Measurements from ENCODE around the gene CDKN2B.
A peak's percentile ranks its signal among the peaks of the same experiment; 100 is the strongest.
"Not testable (repeated sequence)": the region's sequence is repeated elsewhere in the genome, so short reads cannot be mapped to it uniquely, and the experiment has no call there.

CDKN2B gene

DNA sequence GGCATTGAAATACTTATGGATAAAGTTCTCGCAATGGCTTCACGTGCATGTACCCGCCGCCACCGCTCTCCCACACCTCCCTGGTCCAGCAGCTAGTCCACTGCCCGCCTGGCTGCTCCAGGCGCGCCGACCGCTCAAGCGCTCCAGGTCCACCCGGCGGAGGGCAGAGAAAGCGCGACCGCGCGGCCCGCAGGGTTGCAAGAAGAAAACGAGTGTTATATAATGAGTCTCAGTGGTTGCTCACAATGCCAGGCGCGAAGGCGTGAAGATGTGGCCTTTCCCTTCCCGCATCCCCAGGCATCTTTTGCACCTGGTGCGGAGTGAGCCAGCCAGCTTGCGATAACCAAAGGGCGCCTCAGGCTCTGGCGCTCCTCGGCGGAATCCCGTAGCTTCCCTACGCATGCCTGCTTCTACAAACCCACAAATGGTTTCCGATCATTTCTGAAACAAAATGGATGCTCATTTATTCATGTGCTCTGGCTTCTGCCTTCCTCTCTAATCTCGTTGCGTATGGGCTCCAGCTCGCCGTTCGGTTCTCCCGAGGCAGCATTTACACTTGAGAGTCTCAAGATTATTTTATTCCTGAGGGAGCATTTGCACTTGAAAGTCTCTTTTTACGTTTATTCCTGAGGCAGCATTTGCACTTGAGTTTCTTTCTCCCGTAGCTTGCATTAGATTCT is 40.6 kb downstream of the CDKN2B start:
- H3K4me1 ChIP-seq (ENCODE audit: control insufficient read depth, insufficient read depth, low read length, unreplicated experiment), result peaks cover 17% of the 10 kb centered on the region
- H3K27me3 ChIP-seq (ENCODE audit: insufficient read depth, low read length), result no peaks in the 10 kb centered on the region
- H3K36me3 ChIP-seq (ENCODE audit: insufficient read depth, low read length), result peaks cover 42% of the 10 kb centered on the region

DNA sequence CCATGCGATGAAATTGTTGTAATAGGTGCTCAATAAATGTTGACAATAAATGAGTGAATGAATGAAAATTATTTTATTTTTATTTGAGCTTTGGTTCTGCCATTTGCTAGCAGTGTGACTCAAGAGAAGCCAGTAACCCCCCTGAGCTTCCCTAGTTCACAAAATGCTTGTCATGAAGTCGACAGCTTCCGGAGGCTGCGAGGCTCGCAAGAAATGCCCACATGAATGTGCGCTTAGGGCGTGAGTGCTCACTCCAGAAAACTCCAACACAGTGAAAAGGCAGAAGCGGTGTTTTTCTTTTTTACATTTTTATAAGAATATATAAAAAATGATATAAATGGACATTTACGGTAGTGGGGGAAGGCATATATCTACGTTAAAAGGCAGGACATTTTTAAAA is 41.4 kb downstream of the CDKN2B start:
- no peak overlapping the region for H3K27ac ChIP-seq (ENCODE audit: low read depth, low read length)
- peaks cover 42% of the 10 kb centered on the region for H3K36me3 ChIP-seq (ENCODE audit: insufficient read depth, low read length)
- H3K4me1 ChIP-seq (ENCODE audit: control insufficient read depth, insufficient read depth, low read length, unreplicated experiment), result peaks cover 17% of the 10 kb centered on the region

More for the DNA sequence above, 40.6 kb downstream of the CDKN2B start:
- Histone ChIP-seq H3K4me3 (ENCODE audit: low read depth, low read length) (no peak overlapping the region), H3K27ac (ENCODE audit: low read depth, low read length) (no peak overlapping the region), H3K79me2 (ENCODE audit: control insufficient read depth, insufficient read depth, low read length, unreplicated experiment) (peaks cover 40% of the 10 kb centered on the region), H2AFZ (ENCODE audit: low read length, unreplicated experiment) (no peak overlapping the region)

GRCh38 chr9:21967169-21967568 is 41.9 kb downstream of the CDKN2B start:
- Histone ChIP-seq H2AFZ (ENCODE audit: low read length, unreplicated experiment) (no peak overlapping the region), H3K36me3 (ENCODE audit: insufficient read depth, low read length) (peaks cover 42% of the 10 kb centered on the region), H3K27ac (ENCODE audit: low read depth, low read length) (no peak overlapping the region), H3K4me3 (ENCODE audit: low read depth, low read length) (no peak overlapping the region), H3K27me3 (ENCODE audit: insufficient read depth, low read length) (no peaks in the 10 kb centered on the region), H3K4me1 (ENCODE audit: control insufficient read depth, insufficient read depth, low read length, unreplicated experiment) (peaks cover 12% of the 10 kb centered on the region), H3K79me2 (ENCODE audit: control insufficient read depth, insufficient read depth, low read length, unreplicated experiment) (peaks cover 27% of the 10 kb centered on the region)

More for the DNA sequence above, 41.4 kb downstream of the CDKN2B start:
- no peak overlapping the region for H3K4me3 ChIP-seq (ENCODE audit: low read depth, low read length)
- no peak overlapping the region for H2AFZ ChIP-seq (ENCODE audit: low read length, unreplicated experiment)
- H3K79me2 ChIP-seq (ENCODE audit: control insufficient read depth, insufficient read depth, low read length, unreplicated experiment), result peaks cover 32% of the 10 kb centered on the region
- no peaks in the 10 kb centered on the region for H3K27me3 ChIP-seq (ENCODE audit: insufficient read depth, low read length)

DNA sequence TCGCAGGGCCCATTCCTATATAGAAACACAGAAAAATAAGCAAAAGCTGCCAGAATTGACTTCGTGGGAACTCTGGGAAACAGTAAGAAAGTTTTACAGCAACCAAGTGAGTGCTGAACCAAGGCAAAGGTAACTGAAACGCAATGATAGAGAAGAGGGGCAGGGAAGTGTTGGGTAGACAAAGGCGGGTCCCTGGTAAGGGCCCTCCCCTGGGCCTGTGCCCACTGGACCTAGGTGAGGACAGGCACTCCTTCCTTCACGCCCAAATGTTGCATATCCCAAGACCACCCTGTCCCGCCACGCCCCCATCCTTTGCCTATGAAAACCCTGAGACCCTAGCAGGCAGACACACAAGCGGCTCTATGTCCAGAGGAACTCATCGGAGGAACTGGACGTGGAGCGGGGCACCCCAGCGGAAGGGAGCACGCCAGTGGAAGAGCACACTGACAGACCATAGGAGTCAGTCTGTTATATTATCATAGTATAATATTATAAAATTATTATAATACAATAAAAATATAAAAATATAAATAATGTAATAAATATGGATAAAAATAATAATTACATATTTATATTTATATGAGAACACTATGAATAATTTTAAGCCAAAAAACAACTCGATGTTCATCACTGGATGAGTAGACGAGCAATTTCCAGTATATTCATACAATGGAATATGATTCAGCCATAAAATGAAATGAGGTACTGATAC is 42.8 kb downstream of the CDKN2B start:
- H3K79me2 ChIP-seq (ENCODE audit: control insufficient read depth, insufficient read depth, low read length, unreplicated experiment), result peaks cover 18% of the 10 kb centered on the region
- H3K4me1 ChIP-seq (ENCODE audit: control insufficient read depth, insufficient read depth, low read length, unreplicated experiment), result peaks cover 6% of the 10 kb centered on the region
- peak overlapping the region; percentile 61; the same call in 1 of the 2 replicates for H3K4me3 ChIP-seq (ENCODE audit: low read depth, low read length)
- no peaks in the 10 kb centered on the region for H3K27me3 ChIP-seq (ENCODE audit: insufficient read depth, low read length)
- no peak overlapping the region for H2AFZ ChIP-seq (ENCODE audit: low read length, unreplicated experiment)
- H3K27ac ChIP-seq (ENCODE audit: low read depth, low read length), result peak overlapping the region; percentile 5; the same call in 1 of the 2 replicates
- peaks cover 42% of the 10 kb centered on the region for H3K36me3 ChIP-seq (ENCODE audit: insufficient read depth, low read length)

- Histone ChIP-seq H3K36me3 (ENCODE audit: insufficient read depth, low read length) (peaks cover 37% of the 10 kb centered on the region), H3K27me3 (ENCODE audit: insufficient read depth, low read length) (no peaks in the 10 kb centered on the region), H3K4me1 (ENCODE audit: control insufficient read depth, insufficient read depth, low read length, unreplicated experiment) (peaks cover 6% of the 10 kb centered on the region), H3K4me3 (ENCODE audit: low read depth, low read length) (peak overlapping the region; percentile 61), H2AFZ (ENCODE audit: low read length, unreplicated experiment) (peak overlapping the region; percentile 79), H3K79me2 (ENCODE audit: control insufficient read depth, insufficient read depth, low read length, unreplicated experiment) (peaks cover 10% of the 10 kb centered on the region), H3K27ac (ENCODE audit: low read depth, low read length) (no peak overlapping the region)
Measured at GRCh38 chr9:21965401-21965951, 43.6 kb downstream of the CDKN2B start.

DNA sequence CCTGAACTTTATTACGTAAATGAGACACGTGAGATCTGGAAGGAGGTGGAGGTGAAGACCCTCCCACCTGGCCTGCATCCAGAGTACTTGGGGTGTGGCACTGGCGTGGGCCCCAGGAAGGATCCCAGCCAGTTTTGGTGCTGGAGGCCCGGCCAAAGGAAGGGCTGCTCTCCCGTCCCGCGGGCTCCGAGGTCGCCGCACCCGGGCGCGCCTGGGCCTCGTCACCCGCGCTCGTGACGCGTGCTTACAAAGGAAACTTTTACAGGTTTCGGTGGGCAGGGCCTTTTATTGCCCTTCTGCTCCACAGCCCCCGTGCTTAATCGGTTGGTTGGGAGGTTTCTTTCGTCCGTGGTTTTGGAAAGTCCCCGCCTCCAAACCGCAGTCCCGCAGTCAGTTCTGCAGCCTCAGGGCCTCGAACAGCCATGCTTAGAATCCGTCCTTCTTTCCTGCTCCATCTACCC is 44.1 kb downstream of the CDKN2B start:
- H3K4me3 ChIP-seq (ENCODE audit: low read depth, low read length), result peak overlapping the region; percentile 61
- peaks cover 5% of the 10 kb centered on the region for H3K79me2 ChIP-seq (ENCODE audit: control insufficient read depth, insufficient read depth, low read length, unreplicated experiment)
- no peaks in the 10 kb centered on the region for H3K27me3 ChIP-seq (ENCODE audit: insufficient read depth, low read length)
- H3K36me3 ChIP-seq (ENCODE audit: insufficient read depth, low read length), result peaks cover 32% of the 10 kb centered on the region
- H3K4me1 ChIP-seq (ENCODE audit: control insufficient read depth, insufficient read depth, low read length, unreplicated experiment), result peaks cover 6% of the 10 kb centered on the region
- H3K27ac ChIP-seq (ENCODE audit: low read depth, low read length), result no peak overlapping the region
- peak overlapping the region; percentile 79 for H2AFZ ChIP-seq (ENCODE audit: low read length, unreplicated experiment)

GRCh38 chr9:21961569-21961968 is 47.5 kb downstream of the CDKN2B start:
- no peaks in the 10 kb centered on the region for H3K36me3 ChIP-seq (ENCODE audit: insufficient read depth, low read length)
- H3K79me2 ChIP-seq (ENCODE audit: control insufficient read depth, insufficient read depth, low read length, unreplicated experiment), result no peaks in the 10 kb centered on the region
- no peaks in the 10 kb centered on the region for H3K27me3 ChIP-seq (ENCODE audit: insufficient read depth, low read length)
- H2AFZ ChIP-seq (ENCODE audit: low read length, unreplicated experiment), result no peak overlapping the region
- H3K4me1 ChIP-seq (ENCODE audit: control insufficient read depth, insufficient read depth, low read length, unreplicated experiment), result peaks cover 6% of the 10 kb centered on the region
- H3K27ac ChIP-seq (ENCODE audit: low read depth, low read length), result no peak overlapping the region
- no peak overlapping the region for H3K4me3 ChIP-seq (ENCODE audit: low read depth, low read length)

GRCh38 chr9:21959268-21959667 is 49.8 kb downstream of the CDKN2B start:
- H3K4me3 ChIP-seq (ENCODE audit: low read depth, low read length); H2AFZ ChIP-seq (ENCODE audit: low read length, unreplicated experiment); H3K36me3 ChIP-seq (ENCODE audit: insufficient read depth, low read length); H3K4me1 ChIP-seq (ENCODE audit: control insufficient read depth, insufficient read depth, low read length, unreplicated experiment); H3K27ac ChIP-seq (ENCODE audit: low read depth, low read length); H3K79me2 ChIP-seq (ENCODE audit: control insufficient read depth, insufficient read depth, low read length, unreplicated experiment); H3K27me3 ChIP-seq (ENCODE audit: insufficient read depth, low read length): not testable (repeated sequence)

DNA sequence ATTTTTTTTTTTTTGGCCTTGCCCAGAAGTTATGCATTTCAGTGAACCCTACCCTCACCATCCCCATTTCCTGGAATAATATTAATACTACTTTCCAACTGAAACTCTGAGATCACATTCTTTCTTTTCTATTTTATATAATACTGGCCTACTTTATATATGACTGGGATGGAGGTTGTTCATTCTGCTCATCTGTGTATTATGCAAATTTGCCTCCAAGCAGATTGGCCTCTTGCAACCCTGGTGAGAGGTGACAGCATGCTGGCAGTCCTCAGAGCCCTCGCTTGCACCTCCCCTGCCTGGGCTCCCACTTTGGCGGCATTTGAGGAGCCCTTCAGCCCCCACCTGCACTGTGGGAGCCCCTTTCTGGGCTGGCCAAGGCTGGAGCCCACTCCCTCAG is 50.3 kb downstream of the CDKN2B start:
- H2AFZ ChIP-seq (ENCODE audit: low read length, unreplicated experiment), result no peak overlapping the region
- H3K36me3 ChIP-seq (ENCODE audit: insufficient read depth, low read length), result no peaks in the 10 kb centered on the region
- no peaks in the 10 kb centered on the region for H3K4me1 ChIP-seq (ENCODE audit: control insufficient read depth, insufficient read depth, low read length, unreplicated experiment)
- H3K79me2 ChIP-seq (ENCODE audit: control insufficient read depth, insufficient read depth, low read length, unreplicated experiment), result no peaks in the 10 kb centered on the region
- H3K27ac ChIP-seq (ENCODE audit: low read depth, low read length), result no peak overlapping the region
- no peak overlapping the region for H3K4me3 ChIP-seq (ENCODE audit: low read depth, low read length)
- H3K27me3 ChIP-seq (ENCODE audit: insufficient read depth, low read length), result no peaks in the 10 kb centered on the region
